NCI-H82 treated with DMSO at 0.1 percent for 48 hours (cell line): Measurements from ENCODE around the gene SLC26A6.

Experiments
- DNase-seq: peaks from one replicate; lab custom pipeline; 2025; ENCODE audit not compliant: unreplicated experiment; lab: John Stamatoyannopoulos, UW

Gene SLC26A6

GRCh38 chr3:48661501-48662144, 26.4 kb upstream of the SLC26A6 start:
- DNase-seq, result no peak

DNA sequence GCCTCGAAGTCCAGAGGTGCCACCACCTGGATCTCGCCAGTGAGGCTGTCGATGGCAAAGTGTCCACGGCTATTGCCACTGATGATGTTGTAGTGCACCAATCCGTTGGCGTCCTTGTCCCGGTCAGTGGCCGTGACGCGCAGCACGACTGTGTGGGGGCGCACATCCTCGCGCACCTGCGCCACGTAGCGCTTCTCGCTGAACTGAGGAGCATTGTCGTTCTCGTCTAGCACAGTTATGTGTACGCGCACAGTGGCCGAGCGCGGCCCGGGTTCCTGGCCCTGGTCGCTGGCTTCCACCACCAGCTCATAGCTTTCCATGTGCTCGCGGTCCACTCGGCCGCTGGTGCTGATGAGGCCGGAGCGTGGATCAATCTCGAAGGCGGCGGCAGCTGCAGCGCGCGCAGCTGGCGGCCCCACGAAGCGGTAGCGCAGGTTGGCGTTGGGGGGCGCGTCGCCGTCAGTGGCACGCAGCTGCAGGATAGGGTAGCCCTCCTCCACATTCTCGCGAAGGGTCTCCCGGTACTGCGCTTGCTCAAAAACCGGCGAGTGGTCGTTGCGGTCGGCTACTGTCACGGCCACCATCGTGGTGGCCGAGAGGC, 25.6 kb upstream of the SLC26A6 start:
- no peak for DNase-seq

- no peak for DNase-seq
These were observed 21.6 kb upstream of the SLC26A6 start for GRCh38 chr3:48656841-48657281.

DNA sequence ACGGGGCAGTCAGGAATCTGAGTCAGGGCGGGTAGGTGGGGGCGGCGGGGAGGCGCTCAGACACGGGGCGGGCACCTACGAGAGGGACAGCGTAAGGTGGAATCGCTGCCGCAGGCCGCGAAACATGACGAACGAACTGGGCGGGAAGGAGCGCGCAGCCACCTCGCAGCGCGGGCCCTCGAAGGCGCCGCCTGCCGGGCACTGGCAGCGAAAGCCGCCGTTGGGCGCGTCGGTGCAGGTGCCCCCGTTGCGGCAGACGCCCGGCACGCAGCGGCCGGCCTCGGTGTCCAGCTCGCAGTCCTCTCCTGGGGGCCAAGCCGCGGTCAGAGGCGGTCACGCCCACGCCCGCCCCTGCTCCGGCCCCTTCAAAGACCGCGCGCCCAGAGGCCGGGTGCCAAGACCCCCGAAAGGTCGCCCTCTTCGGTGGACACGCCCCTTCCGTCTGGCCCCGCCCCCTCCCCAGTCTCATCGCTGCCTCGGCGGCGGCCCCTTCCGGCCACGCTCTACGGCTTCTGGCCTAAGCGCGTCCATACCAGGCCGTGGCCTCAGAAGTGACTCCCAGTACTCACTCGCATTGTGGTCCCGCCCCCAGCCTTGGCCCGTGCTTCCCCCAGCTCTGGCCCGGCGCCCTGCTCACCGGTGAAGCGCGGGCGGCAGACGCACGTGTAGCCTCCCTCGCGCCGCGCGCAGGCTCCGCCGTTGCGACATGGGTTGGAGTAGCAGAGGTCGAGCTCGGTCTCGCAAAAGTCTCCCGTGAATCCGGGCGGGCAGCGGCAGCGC, 21.0 kb upstream of the SLC26A6 start:
- no peak for DNase-seq

DNA sequence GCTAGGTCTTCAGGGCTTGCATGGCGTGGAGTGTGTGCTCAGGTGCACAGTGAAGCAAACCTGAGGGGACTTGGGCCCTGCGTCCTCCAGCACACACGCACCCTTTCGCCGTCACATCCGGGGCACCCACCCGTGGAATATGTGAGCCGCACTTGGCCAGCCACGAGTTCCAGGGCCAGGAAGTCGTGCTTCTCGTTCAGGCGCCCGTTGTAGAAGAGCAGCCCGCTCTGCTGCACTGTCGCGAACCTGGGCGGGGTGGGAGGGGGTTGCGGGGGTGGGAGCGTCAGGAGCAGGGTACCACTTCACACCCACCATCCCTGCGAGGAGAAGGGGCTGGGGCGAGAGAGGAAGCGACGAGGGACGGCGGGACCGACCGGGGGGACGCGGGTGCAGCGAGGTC, 20.3 kb upstream of the SLC26A6 start:
- DNase-seq, result no peak

DNA sequence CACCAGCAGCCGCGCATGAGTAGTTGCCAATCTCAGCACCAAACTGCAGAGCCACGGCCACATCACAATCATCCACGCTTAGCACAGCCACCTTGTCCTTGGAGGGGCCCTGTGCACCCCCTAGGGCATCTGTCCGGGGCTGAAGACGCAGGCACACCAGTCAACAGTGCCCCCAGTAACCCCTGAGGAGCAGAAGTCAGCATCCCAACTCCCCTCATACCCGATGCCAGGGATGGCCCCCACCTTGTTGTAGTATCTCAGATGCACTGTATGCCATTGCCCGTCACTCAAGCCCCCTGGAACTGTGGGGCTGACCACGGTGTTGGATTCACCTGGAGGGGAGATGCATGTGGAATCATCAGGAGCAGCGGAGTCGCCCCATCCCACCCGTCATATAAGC, 19.8 kb upstream of the SLC26A6 start:
- no peak for DNase-seq

GRCh38 chr3:48652923-48653715, 17.9 kb upstream of the SLC26A6 start:
- DNase-seq, result no peak

DNA sequence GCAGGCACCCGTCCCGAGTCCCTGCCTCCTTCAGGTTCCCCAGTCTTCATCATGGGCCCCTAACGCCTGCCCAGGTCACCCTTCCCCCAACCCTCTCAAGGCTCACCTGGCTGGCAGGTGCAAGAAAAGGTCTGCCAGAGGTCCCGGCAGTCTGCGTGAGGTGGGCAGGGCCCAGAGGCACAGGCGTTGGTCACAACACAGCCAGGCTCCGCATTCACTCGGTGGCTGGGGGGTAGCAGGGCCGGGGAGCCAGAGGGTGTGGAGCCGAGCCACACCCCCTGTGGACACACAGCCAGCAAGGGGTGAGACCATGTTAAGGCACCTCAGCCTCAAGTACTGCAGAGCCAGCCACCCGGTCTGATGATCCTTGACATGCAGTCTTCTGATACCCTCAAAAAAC, 16.5 kb upstream of the SLC26A6 start:
- no peak for DNase-seq

GRCh38 chr3:48650723-48651122, 15.5 kb upstream of the SLC26A6 start:
- DNase-seq, result no peak

DNA sequence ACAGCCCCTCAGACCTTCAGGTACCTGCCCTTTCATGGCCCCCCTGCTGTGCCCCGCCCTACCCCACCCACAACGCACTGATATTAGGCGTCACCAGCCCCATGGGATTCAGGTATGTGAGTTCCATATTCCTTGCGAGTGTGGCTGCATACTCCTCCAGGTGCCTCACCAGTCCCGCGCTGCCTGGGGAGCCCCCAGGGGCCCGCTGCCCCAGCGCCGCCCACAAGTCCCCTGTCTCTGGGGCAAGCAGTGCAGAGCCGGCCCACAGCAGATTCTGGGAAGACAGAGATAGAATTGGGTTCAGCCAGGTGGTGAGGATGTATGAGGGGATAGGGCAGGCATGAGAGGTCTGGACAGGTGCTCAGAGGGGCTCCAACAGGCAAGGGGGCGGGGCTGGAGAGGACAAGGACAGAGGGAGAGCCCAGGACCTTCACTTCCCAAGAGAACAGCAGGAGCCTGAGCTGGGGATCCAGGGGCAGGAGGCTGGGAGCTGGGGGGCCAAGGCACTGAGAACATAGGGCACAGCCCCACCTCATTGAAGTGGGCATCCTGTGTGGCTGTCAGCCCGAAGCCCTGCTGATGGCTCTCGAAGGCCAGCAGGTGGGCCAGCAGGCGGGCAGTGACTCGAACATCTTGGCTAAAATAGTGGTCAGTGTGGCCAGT, 13.1 kb upstream of the SLC26A6 start:
- no peak for DNase-seq

- no peak for DNase-seq
These were observed 12.5 kb upstream of the SLC26A6 start for GRCh38 chr3:48647714-48648113.

- no peak for DNase-seq
These were observed 9.9 kb upstream of the SLC26A6 start for GRCh38 chr3:48644898-48645760.

- DNase-seq, result no peak
These were observed 7.3 kb upstream of the SLC26A6 start for GRCh38 chr3:48642605-48643004.

GRCh38 chr3:48641396-48641795, 6.1 kb upstream of the SLC26A6 start:
- DNase-seq, result no peak

DNA sequence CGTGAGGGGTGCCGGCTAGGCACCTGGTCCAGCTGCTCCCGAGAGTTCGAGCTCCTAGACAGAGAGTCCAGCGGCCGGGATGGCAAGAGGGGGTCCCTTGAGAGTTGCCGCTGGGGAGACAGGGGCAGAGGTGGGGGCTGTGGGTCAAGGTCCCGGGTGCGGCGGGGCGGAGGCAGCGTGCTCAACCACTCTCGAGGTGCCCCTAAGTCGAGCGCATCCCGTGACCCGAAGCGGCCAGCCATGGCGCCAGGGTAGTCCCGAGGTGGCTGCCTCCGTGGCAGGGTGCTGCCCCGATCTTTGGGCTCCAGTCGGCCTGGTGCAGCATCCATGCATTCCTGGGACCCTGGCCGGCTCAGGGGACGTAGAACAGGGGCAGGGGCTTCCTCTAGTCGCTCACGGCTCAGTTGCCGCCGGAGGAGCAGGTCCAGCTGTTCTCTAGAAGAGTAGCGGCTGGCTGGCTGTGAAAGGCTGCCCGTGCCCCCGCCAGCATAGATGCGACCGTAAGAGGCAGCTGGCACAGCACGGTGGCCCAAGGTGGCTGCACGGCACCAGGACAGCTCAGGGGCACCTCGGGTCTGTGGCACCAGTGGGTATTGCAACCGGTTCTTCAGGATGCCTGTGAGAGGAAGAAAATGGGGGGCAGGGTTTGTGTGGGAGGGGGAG, 4.8 kb upstream of the SLC26A6 start:
- no peak for DNase-seq

DNA sequence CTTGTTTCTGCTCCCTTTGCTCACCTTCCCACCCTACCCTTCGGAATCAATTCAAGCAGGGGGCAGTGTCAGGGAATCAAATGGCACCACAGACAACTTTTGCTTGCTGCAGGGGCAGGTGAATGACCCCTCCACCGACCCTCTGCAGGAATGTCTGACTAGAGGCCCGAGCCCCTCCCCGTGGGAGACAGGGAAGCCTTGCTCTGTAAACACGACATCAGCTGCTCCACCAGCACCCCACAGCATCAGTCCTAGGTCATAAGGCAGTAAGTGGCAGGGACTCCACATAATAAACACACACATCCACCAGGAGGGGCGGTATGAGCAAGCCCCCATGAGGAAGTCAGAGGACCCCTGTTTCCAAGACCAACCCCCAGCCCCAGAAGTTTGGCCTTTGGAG, 2.0 kb upstream of the SLC26A6 start:
- DNase-seq, result no peak

- no peak for DNase-seq
These were observed 941 bp upstream of the SLC26A6 start for GRCh38 chr3:48636149-48636655.

GRCh38 chr3:48634661-48635221, 520 bp downstream of the SLC26A6 start:
- peak; percentile 10 for DNase-seq

GRCh38 chr3:48633743-48634142, 1.5 kb downstream of the SLC26A6 start:
- DNase-seq, result no peak
